Kidney (tissue), 14 donors: ENCODE measurements around the gene IGSF22. TPM values are rescaled to one million over a fixed set of nuclear protein-coding genes. Genes with fewer than 3 reads are reported as not detected.
"Not testable (repeated sequence)": the region's sequence is repeated elsewhere in the genome, so short reads cannot be mapped to it uniquely, and the experiment has no call there.

Experiments
- DNase-seq, 5 donors: peaks; one replicate each; pipeline ENCODE4 v3.0.0-alpha.2; 2013 to 2020
- FAIRE-seq: peaks from 2 replicates; lab custom pipeline; 2012; peaks lifted over from hg19 to GRCh38; lab: Jason Lieb, UNC
- H3K27ac ChIP-seq, 2 donors: one replicate each; pipeline ENCODE4 v1.7.0; 2013; ENCODE audit warnings: low read depth in 2 of 2, low read length in 2 of 2, inconsistent platforms in 1 of 2
- H3K27me3 ChIP-seq: one replicate; pipeline ENCODE4 v1.7.1; 2013; ENCODE audit warnings: low read length, inconsistent platforms; ENCODE audit not compliant: control insufficient read depth, insufficient read depth
- H3K36me3 ChIP-seq, 3 donors: one replicate each; pipeline versions ENCODE4 v1.7.0 to v1.7.1; 2013; ENCODE audit warnings: low read length in 3 of 3, control low read depth in 1 of 3, inconsistent platforms in 1 of 3; ENCODE audit not compliant: insufficient read depth in 3 of 3, control insufficient read depth in 2 of 3
- H3K4me1 ChIP-seq, 3 donors: one replicate each; pipeline versions ENCODE4 v1.7.0 to v1.7.1; 2013; ENCODE audit warnings: low read length in 3 of 3, inconsistent platforms in 1 of 3, low read depth in 1 of 3; ENCODE audit not compliant: control insufficient read depth in 2 of 3, insufficient read depth in 2 of 3
- H3K4me3 ChIP-seq, 3 donors: one replicate each; pipeline versions ENCODE4 v1.7.0 to v1.8.1; 2013; ENCODE audit warnings: low read length in 3 of 3, control low read depth in 1 of 3, inconsistent platforms in 1 of 3
- H3K9ac ChIP-seq, 3 donors: one replicate each; pipeline versions ENCODE4 v1.7.0 to v1.7.1; 2013; ENCODE audit warnings: low read length in 3 of 3, control low read depth in 1 of 3, inconsistent platforms in 1 of 3
- H3K9me3 ChIP-seq, 3 donors: one replicate each; pipeline versions ENCODE4 v1.7.0 to v1.7.1; 2013; ENCODE audit warnings: low read length in 3 of 3, control low read depth in 1 of 3, inconsistent platforms in 1 of 3; ENCODE audit not compliant: control insufficient read depth in 2 of 3, insufficient read depth in 1 of 3
- CTCF ChIP-seq: IDR thresholded peaks from 3 replicates; pipeline ENCODE4 v1.5.1; 2012; ENCODE audit warnings: mild to moderate bottlenecking, moderate library complexity, borderline replicate concordance; ENCODE audit not compliant: insufficient read depth; ENCODE audit errors: extremely low read depth
- intact Hi-C: fragments of 100-400 bp; cut with DNase I; formaldehyde crosslinking; loops from one replicate; pipeline ENCODE4 v1.11.1; 2022
- polyA plus RNA-seq: library from polyadenylated mRNA; stranded (reverse); fragments of 350-450 nt; fragmentation: Illumina TruSeq; extraction: RNeasy Lipid Tissue Mini Kit (QIAGEN cat#74804); gene quantifications from one replicate; pipeline ENCODE4 v1.2.3, GENCODE V29; 2014; ENCODE audit warnings: low read depth, low replicate concordance; ENCODE audit not compliant: insufficient read depth
- total RNA-seq: library from RNA; stranded (reverse); fragmentation: NEBNext Ultra II Directional; extraction: Animal tissue kit (Norgen Biotek cat#: 25700); gene quantifications from one replicate; pipeline ENCODE4 v1.2.1, GENCODE V29; 2021
- donor health status: control.
- donor health status: control.
- donor health status: control.
- donor health status: control.
- donor health status: control.
- donor health status: DM: yes; HTN: yes; CAD: no.
- donor health status: Normal renal cell carcinoma (clear cell type).

The IGSF22 gene
- total and polyA plus RNA-seq, 2 donors from 2014 or later: 2.5 to 2.8 TPM

DNA sequence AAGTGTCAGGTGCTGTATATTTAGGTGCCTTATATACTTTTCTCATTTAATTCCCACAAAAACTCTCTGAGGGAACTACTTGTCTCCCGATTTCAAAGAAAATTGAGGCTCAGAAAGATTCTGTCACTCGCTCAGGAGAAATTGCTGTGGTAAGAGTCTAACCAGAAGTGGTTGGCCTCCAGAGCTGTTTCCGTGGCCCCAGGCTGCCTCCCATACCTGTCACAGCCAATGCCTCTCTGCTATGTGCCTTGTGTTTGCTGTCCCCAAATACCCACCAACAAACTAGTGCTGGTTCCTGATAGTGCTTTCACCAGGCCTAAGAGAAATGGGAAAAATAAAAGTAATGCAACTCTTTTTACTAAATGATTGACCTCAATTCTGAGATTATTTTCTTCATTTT, 48.4 kb downstream of the IGSF22 start:
- H3K9ac ChIP-seq: no peak overlapping the region
- H3K4me3 ChIP-seq: no peak overlapping the region
- DNase-seq (peak in 1 of 5 donors; percentile 28), FAIRE-seq (no peak)
- no peaks in the 10 kb centered on the region for H3K36me3 ChIP-seq
- H3K27me3 ChIP-seq: no peaks in the 10 kb centered on the region
- no peaks in the 10 kb centered on the region for H3K9me3 ChIP-seq
- no peak overlapping the region for H3K27ac ChIP-seq
- no peaks in the 10 kb centered on the region for H3K4me1 ChIP-seq
- TF ChIP-seq CTCF: no peak
- intact Hi-C loops: no loop called here

DNA sequence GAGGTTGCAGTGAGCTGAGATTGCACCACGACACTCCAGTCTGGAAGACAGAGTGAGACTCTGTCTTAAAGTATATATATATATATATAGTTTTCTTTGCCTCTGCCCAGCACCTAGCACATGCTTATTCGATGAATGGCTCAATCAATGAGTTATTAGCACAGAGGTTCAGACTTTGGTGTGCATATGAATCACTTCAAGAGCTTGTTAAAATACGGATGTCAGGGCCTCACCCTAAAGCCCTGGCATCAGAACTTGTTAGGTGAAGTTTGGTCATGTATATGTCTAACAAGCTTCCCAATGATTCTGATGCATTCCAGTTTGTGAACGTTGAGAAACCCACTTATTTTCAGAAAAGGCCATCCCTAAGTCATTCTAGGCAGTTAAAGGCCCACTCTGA, 49.2 kb downstream of the IGSF22 start:
- Histone ChIP-seq H3K4me3 (no peak overlapping the region), H3K9me3 (no peaks in the 10 kb centered on the region), H3K9ac (no peak overlapping the region), H3K27me3 (no peaks in the 10 kb centered on the region), H3K4me1 (no peaks in the 10 kb centered on the region), H3K27ac (no peak overlapping the region), H3K36me3 (no peaks in the 10 kb centered on the region)
- DNase-seq (no peak), FAIRE-seq (no peak)
- intact Hi-C loops: no loop called here
- no peak for TF ChIP-seq CTCF

DNA sequence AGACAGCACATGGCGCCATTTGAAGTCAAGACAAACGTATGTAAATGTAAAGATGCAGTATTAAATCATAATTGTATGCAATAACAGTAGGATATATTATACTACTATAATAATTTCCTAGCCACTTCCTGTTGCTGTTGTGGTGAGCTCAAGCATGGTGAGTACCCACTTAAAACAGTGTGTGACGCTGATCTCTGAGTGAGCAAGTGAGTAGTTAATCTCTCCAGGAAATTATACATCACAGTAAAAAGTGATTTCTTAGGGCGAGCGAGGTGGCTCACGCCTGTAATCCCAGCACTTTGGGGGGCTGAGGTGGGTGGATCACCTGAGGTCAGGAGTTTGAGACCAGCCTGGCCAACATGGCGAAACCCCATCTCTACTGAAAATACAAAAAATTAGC, 53.8 kb downstream of the IGSF22 start:
- intact Hi-C loops, H3K9me3 ChIP-seq, DNase-seq, H3K4me3 ChIP-seq, H3K36me3 ChIP-seq, H3K27me3 ChIP-seq, H3K27ac ChIP-seq, FAIRE-seq, H3K4me1 ChIP-seq, H3K9ac ChIP-seq: not testable (repeated sequence)

DNA sequence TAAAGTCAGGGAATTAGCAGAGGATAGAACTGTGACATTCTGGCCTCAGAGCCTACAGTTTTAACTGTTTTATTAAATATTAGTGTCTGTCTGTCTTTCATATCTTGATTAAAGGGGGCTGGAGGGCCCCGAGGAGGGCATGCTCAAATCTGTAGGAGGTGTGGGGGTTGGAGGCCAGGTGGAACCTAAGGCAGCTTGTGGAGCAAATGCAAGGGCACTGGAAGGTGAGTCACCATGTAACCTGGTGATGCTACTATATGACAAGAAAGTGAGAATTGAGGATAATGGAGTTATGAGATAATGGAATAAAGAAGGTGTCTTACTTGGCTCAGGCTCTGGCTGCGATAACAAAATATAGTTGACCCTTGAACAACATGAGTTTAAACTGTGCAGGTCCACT, 54.7 kb downstream of the IGSF22 start:
- Histone ChIP-seq H3K36me3 (no peaks in the 10 kb centered on the region), H3K27ac (no peak overlapping the region), H3K9ac (no peak overlapping the region), H3K4me1 (peaks cover 0 to 2% (median 0%) of the 10 kb centered on the region in 3 donors), H3K9me3 (no peaks in the 10 kb centered on the region), H3K27me3 (no peaks in the 10 kb centered on the region), H3K4me3 (no peak overlapping the region)
- FAIRE-seq: no peak
- TF ChIP-seq CTCF: no peak
- intact Hi-C loops: no loop called here
- DNase-seq: no peak
